NOMO-1 (cell line): ENCODE measurements around the gene DHH.
A peak's percentile ranks its signal among the peaks of the same experiment; 100 is the strongest.
"Not testable (repeated sequence)": the region's sequence is repeated elsewhere in the genome, so short reads cannot be mapped to it uniquely, and the experiment has no call there.

Experiments used
- DNase-seq, 2 experiments: peaks; one replicate each; lab custom pipeline; 2025; ENCODE audit not compliant: unreplicated experiment in 2 of 2; lab: John Stamatoyannopoulos, UW

DHH gene

GRCh38 chr12:49079793-49080192 is 14.8 kb downstream of the DHH start:
- DNase-seq: no peak

- DNase-seq: no peak
Observed at GRCh38 chr12:49070971-49071370, 23.6 kb downstream of the DHH start.

GRCh38 chr12:49069507-49070346 is 24.9 kb downstream of the DHH start, which contains the start of gene RHEBL1:
RHEBL1 (minus strand) TSS chr12:49069979; CDS start chr12:49069785, 194 bp downstream.
- peak; percentile 98 to 99 for DNase-seq

- no peak for DNase-seq
Observed at GRCh38 chr12:49068879-49069506, 25.6 kb downstream of the DHH start.

- DNase-seq: no peak
Observed at GRCh38 chr12:49066120-49066519, 28.5 kb downstream of the DHH start.

- no peak for DNase-seq
Observed at GRCh38 chr12:49064767-49065152, 29.8 kb downstream of the DHH start.

GRCh38 chr12:49061916-49062315 is 32.7 kb downstream of the DHH start:
- DNase-seq: not testable (repeated sequence)

GRCh38 chr12:49061157-49061650 is 33.4 kb downstream of the DHH start:
- DNase-seq: no peak

GRCh38 chr12:49060237-49061156 is 34.1 kb downstream of the DHH start, which contains the start of gene KMT2D:
KMT2D (minus strand) TSS chr12:49060794; CDS start chr12:49055324, 5,470 bp downstream.
- DNase-seq: peak; percentile 84 to 86

GRCh38 chr12:49059299-49060171 is 35.1 kb downstream of the DHH start:
- DNase-seq: peak in 1 of 2 experiments; percentile 7

- no peak for DNase-seq
Observed at GRCh38 chr12:49059045-49059298, 35.6 kb downstream of the DHH start.

- no peak for DNase-seq
Observed at GRCh38 chr12:49058366-49059044, 36.1 kb downstream of the DHH start.

GRCh38 chr12:49057888-49058287 is 36.7 kb downstream of the DHH start:
- DNase-seq: peak in 1 of 2 experiments; percentile 9

GRCh38 chr12:49055978-49056754 is 38.4 kb downstream of the DHH start:
- peak; percentile 84 to 95 for DNase-seq

- DNase-seq: no peak
Observed at GRCh38 chr12:49055092-49055491, 39.5 kb downstream of the DHH start.

- DNase-seq: no peak
Observed at GRCh38 chr12:49054524-49054923, 40.1 kb downstream of the DHH start.

- DNase-seq: no peak
Observed at GRCh38 chr12:49054096-49054495, 40.5 kb downstream of the DHH start.

GRCh38 chr12:49052451-49053208 is 42.0 kb downstream of the DHH start:
- DNase-seq: no peak
